Endometrial microvascular endothelial cells (primary cell): ENCODE results near the gene GSTM3. TPM values are rescaled to one million over a fixed set of nuclear protein-coding genes. Genes with fewer than 3 reads are reported as not detected.
"Not testable (repeated sequence)": the region's sequence is repeated elsewhere in the genome, so short reads cannot be mapped to it uniquely, and the experiment has no call there.

Experiments used
- in situ Hi-C: cut with HindIII; loops from 2 replicates; pipeline ENCODE4 v1.10.0; 2017; ENCODE audit warnings: low sequenced_read_pairs, low pct_unique_long_range_greater_than_20kb; ENCODE audit errors: inconsistent ontology term
- total RNA-seq: library from RNA; depleted of rRNA; stranded (reverse); fragments of >200 nt; gene quantifications from one replicate; pipeline ENCODE4 v1.2.3, GENCODE V29; 2015; ENCODE audit errors: inconsistent ontology term

GSTM3 gene
- total RNA-seq, 1 donor from 2014 or later: 30.4 TPM

GRCh38 chr1:109751531-109752260 lies 10.9 kb upstream of the GSTM3 start:
- in situ Hi-C loops: no loop called here

- in situ Hi-C loops: no loop called here
Measured at GRCh38 chr1:109750920-109751319, 10.1 kb upstream of the GSTM3 start.

GRCh38 chr1:109750241-109750882 lies 9.5 kb upstream of the GSTM3 start:
- in situ Hi-C loops: no loop called here

- in situ Hi-C loops: no loop called here
Measured at GRCh38 chr1:109749221-109749620, 8.4 kb upstream of the GSTM3 start.

GRCh38 chr1:109748311-109748710 lies 7.5 kb upstream of the GSTM3 start:
- in situ Hi-C loops: not testable (repeated sequence)

GRCh38 chr1:109739738-109740614 lies 862 bp downstream of the GSTM3 start:
- in situ Hi-C loops: no loop called here

GRCh38 chr1:109733236-109733870 lies 7.5 kb downstream of the GSTM3 start:
- in situ Hi-C loops: no loop called here

- in situ Hi-C loops: no loop called here
Measured at GRCh38 chr1:109732390-109732881, 8.4 kb downstream of the GSTM3 start.

- in situ Hi-C loops: no loop called here
Measured at GRCh38 chr1:109730666-109731065, 10.2 kb downstream of the GSTM3 start.

GRCh38 chr1:109728870-109729269 lies 12.0 kb downstream of the GSTM3 start:
- in situ Hi-C loops: no loop called here

- in situ Hi-C loops: no loop called here
Measured at GRCh38 chr1:109726728-109727373, 14.0 kb downstream of the GSTM3 start.

GRCh38 chr1:109726007-109726406 lies 14.8 kb downstream of the GSTM3 start:
- in situ Hi-C loops: no loop called here

- in situ Hi-C loops: no loop called here
Measured at GRCh38 chr1:109725510-109725909, 15.3 kb downstream of the GSTM3 start.

- in situ Hi-C loops: no loop called here
Measured at GRCh38 chr1:109724933-109725332, 15.9 kb downstream of the GSTM3 start.

- in situ Hi-C loops: no loop called here
Measured at GRCh38 chr1:109722908-109723691, 17.7 kb downstream of the GSTM3 start.

- in situ Hi-C loops: no loop called here
Measured at GRCh38 chr1:109721971-109722370, 18.9 kb downstream of the GSTM3 start.

GRCh38 chr1:109721042-109721441 lies 19.8 kb downstream of the GSTM3 start:
- in situ Hi-C loops: no loop called here

- in situ Hi-C loops: no loop called here
Measured at GRCh38 chr1:109719337-109719837, 21.5 kb downstream of the GSTM3 start.
